ENCODE measurements around the gene MED13L.

- TF ChIP-seq, protein P1, sequence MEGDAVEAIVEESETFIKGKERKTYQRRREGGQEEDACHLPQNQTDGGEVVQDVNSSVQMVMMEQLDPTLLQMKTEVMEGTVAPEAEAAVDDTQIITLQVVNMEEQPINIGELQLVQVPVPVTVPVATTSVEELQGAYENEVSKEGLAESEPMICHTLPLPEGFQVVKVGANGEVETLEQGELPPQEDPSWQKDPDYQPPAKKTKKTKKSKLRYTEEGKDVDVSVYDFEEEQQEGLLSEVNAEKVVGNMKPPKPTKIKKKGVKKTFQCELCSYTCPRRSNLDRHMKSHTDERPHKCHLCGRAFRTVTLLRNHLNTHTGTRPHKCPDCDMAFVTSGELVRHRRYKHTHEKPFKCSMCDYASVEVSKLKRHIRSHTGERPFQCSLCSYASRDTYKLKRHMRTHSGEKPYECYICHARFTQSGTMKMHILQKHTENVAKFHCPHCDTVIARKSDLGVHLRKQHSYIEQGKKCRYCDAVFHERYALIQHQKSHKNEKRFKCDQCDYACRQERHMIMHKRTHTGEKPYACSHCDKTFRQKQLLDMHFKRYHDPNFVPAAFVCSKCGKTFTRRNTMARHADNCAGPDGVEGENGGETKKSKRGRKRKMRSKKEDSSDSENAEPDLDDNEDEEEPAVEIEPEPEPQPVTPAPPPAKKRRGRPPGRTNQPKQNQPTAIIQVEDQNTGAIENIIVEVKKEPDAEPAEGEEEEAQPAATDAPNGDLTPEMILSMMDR (IDR thresholded peaks at IDR 0.05; ENCODE audit: borderline replicate concordance, extremely low read depth, low read length, poor library complexity, severe bottlenecking), result no peak
- no peak for TF ChIP-seq EZH2 (IDR thresholded peaks at IDR 0.05; ENCODE audit: borderline replicate concordance, low read depth, low read length, severe bottlenecking)
Observed at GRCh38 chr12:116210762-116211161, 66.7 kb downstream of the MED13L start.

Data from DND-41 (cell line).